Measurements from ENCODE around the gene RAPGEF4. TPM values are rescaled to one million over a fixed set of nuclear protein-coding genes. Genes with fewer than 3 reads are reported as not detected.
"Not testable (repeated sequence)": the region's sequence is repeated elsewhere in the genome, so short reads cannot be mapped to it uniquely, and the experiment has no call there.

Gene RAPGEF4
- total RNA-seq, 8 experiments from 2014 or later = 0.51 to 19.3 (median 7.4) TPM

- peak overlapping the region; percentile 52 to 99 (median 94) for H3K4me3 ChIP-seq
- H3K27ac ChIP-seq = no peak overlapping the region
- H3K4me1 ChIP-seq (replicated peaks in 1 of 2) = peaks cover 0 to 7% of the 10 kb centered on the region in 2 donors
- 0 to 86% (median 54%) methylated on average over 1 to 7 of the region's 24 CpGs; no CpG with 5 or more reads in 5 of the 10 experiments for WGBS, 10 experiments
- peak in 5 of 8 experiments; percentile 39 to 64 (median 57) for ATAC-seq (replicated peaks in 6 of 8)
- in situ Hi-C loops (cut with MboI; ENCODE audit: low pct_unique_long_range_greater_than_20kb in 2 of 9, low sequenced_read_pairs in 9 of 9, unreplicated experiment in 9 of 9) = no loop called here
These were observed 699 bp upstream of the RAPGEF4 start for GRCh38 chr2:172734711-172735581.

- peak in 5 of 8 experiments; percentile 7 to 28 (median 10) for ATAC-seq (replicated peaks in 6 of 8)
- in situ Hi-C loops (cut with MboI; ENCODE audit: low pct_unique_long_range_greater_than_20kb in 2 of 9, low sequenced_read_pairs in 9 of 9, unreplicated experiment in 9 of 9) = no loop called here
- H3K27ac ChIP-seq = no peak overlapping the region
- WGBS, 10 experiments = 21 to 71% (median 51%) methylated on average over 1 to 16 of the region's 16 CpGs
- peaks cover 0 to 14% of the 10 kb centered on the region in 2 donors for H3K4me1 ChIP-seq (replicated peaks in 1 of 2)
- H3K4me3 ChIP-seq = peak overlapping the region; percentile 52 to 99 (median 94)
These were observed 954 bp downstream of the RAPGEF4 start for GRCh38 chr2:172736424-172737174.

GRCh38 chr2:172739661-172740266 lies 4.1 kb downstream of the RAPGEF4 start:
- in situ Hi-C loops (cut with MboI; ENCODE audit: low pct_unique_long_range_greater_than_20kb in 2 of 9, low sequenced_read_pairs in 9 of 9, unreplicated experiment in 9 of 9) = no loop called here
- no peak overlapping the region for H3K4me3 ChIP-seq
- peaks cover 0 to 14% of the 10 kb centered on the region in 2 donors for H3K4me1 ChIP-seq (replicated peaks in 1 of 2)
- no peak overlapping the region for H3K27ac ChIP-seq
- ATAC-seq (replicated peaks in 6 of 8) = peak in 3 of 8 experiments; percentile 38 to 80 (median 69)
- 23 to 97% (median 80%) methylated on average over 2 to 7 of the region's 7 CpGs for WGBS, 10 experiments

- WGBS, 10 experiments = 63 to 96% (median 76%) methylated on average over 3 to 5 of the region's 5 CpGs; no CpG with 5 or more reads in 4 of the 10 experiments
- peaks cover 0 to 11% of the 10 kb centered on the region in 2 donors for H3K4me1 ChIP-seq (replicated peaks in 1 of 2)
- H3K4me3 ChIP-seq = no peak overlapping the region
- no peak overlapping the region for H3K27ac ChIP-seq
- in situ Hi-C loops (cut with MboI; ENCODE audit: low pct_unique_long_range_greater_than_20kb in 2 of 9, low sequenced_read_pairs in 9 of 9, unreplicated experiment in 9 of 9) = no loop called here
- ATAC-seq (replicated peaks in 6 of 8) = peak in 1 of 8 experiments; percentile 29
These were observed 5.2 kb downstream of the RAPGEF4 start for GRCh38 chr2:172740856-172741255.

- ATAC-seq (replicated peaks in 6 of 8) = peak in 2 of 8 experiments; percentile 19 to 73
- in situ Hi-C loops (cut with MboI; ENCODE audit: low pct_unique_long_range_greater_than_20kb in 2 of 9, low sequenced_read_pairs in 9 of 9, unreplicated experiment in 9 of 9) = no loop called here
- H3K4me3 ChIP-seq = no peak overlapping the region
- peaks cover 0 to 7% of the 10 kb centered on the region in 2 donors for H3K4me1 ChIP-seq (replicated peaks in 1 of 2)
- 11 to 73% (median 51%) methylated on average over 2 to 9 of the region's 9 CpGs for WGBS, 10 experiments
- H3K27ac ChIP-seq = no peak overlapping the region
These were observed 7.4 kb downstream of the RAPGEF4 start for GRCh38 chr2:172742931-172743540.

GRCh38 chr2:172743898-172744297 lies 8.3 kb downstream of the RAPGEF4 start:
- Histone ChIP-seq H3K27ac (no peak overlapping the region), H3K4me3 (no peak overlapping the region), H3K4me1 (replicated peaks in 1 of 2) (peaks cover 0 to 7% of the 10 kb centered on the region in 2 donors)
- in situ Hi-C loops (cut with MboI; ENCODE audit: low pct_unique_long_range_greater_than_20kb in 2 of 9, low sequenced_read_pairs in 9 of 9, unreplicated experiment in 9 of 9) = no loop called here
- no peak for ATAC-seq (replicated peaks in 6 of 8)
- WGBS, 10 experiments = 0 to 100% (median 67%) methylated on average over 1 of the region's 1 CpG; no CpG with 5 or more reads in 3 of the 10 experiments

GRCh38 chr2:172745636-172746035 lies 10.0 kb downstream of the RAPGEF4 start:
- peaks cover 0 to 4% of the 10 kb centered on the region in 2 donors for H3K4me1 ChIP-seq (replicated peaks in 1 of 2)
- in situ Hi-C loops (cut with MboI; ENCODE audit: low pct_unique_long_range_greater_than_20kb in 2 of 9, low sequenced_read_pairs in 9 of 9, unreplicated experiment in 9 of 9) = no loop called here
- H3K27ac ChIP-seq = no peak overlapping the region
- no peak overlapping the region for H3K4me3 ChIP-seq
- WGBS, 10 experiments = 50 to 100% (median 100%) methylated on average over 1 of the region's 1 CpG; no CpG with 5 or more reads in 3 of the 10 experiments
- ATAC-seq (replicated peaks in 6 of 8) = no peak

- ATAC-seq (replicated peaks in 6 of 8); H3K4me3 ChIP-seq; in situ Hi-C loops (cut with MboI; ENCODE audit: low pct_unique_long_range_greater_than_20kb in 2 of 9, low sequenced_read_pairs in 9 of 9, unreplicated experiment in 9 of 9); H3K4me1 ChIP-seq (replicated peaks in 1 of 2); H3K27ac ChIP-seq: not testable (repeated sequence)
- 0 to 100% (median 92%) methylated on average over 1 to 2 of the region's 2 CpGs; no CpG with 5 or more reads in 1 of the 10 experiments for WGBS, 10 experiments
These were observed 12.9 kb downstream of the RAPGEF4 start for GRCh38 chr2:172748543-172748942.

- peak in 3 of 8 experiments; percentile 56 to 89 (median 80) for ATAC-seq (replicated peaks in 6 of 8)
- Histone ChIP-seq H3K27ac (no peak overlapping the region), H3K4me3 (no peak overlapping the region), H3K4me1 (replicated peaks in 1 of 2) (no peaks in the 10 kb centered on the region)
- in situ Hi-C loops (cut with MboI; ENCODE audit: low pct_unique_long_range_greater_than_20kb in 2 of 9, low sequenced_read_pairs in 9 of 9, unreplicated experiment in 9 of 9) = no loop called here
- whole genome bisulfite sequencing, 10 experiments = 0 to 68% (median 59%) methylated on average over 1 to 6 of the region's 6 CpGs; no CpG with 5 or more reads in 3 of the 10 experiments
These were observed 13.7 kb downstream of the RAPGEF4 start for GRCh38 chr2:172749388-172749787.

GRCh38 chr2:172751564-172751963 lies 15.9 kb downstream of the RAPGEF4 start:
- Histone ChIP-seq H3K27ac (no peak overlapping the region), H3K4me3 (no peak overlapping the region), H3K4me1 (replicated peaks in 1 of 2) (no peaks in the 10 kb centered on the region)
- ATAC-seq (replicated peaks in 6 of 8) = no peak
- WGBS, 10 experiments = 0 to 50% (median 20%) methylated on average over 1 to 2 of the region's 2 CpGs; no CpG with 5 or more reads in 1 of the 10 experiments
- in situ Hi-C loops (cut with MboI; ENCODE audit: low pct_unique_long_range_greater_than_20kb in 2 of 9, low sequenced_read_pairs in 9 of 9, unreplicated experiment in 9 of 9) = no loop called here

GRCh38 chr2:172753610-172754009 lies 18.0 kb downstream of the RAPGEF4 start:
- ATAC-seq (replicated peaks in 6 of 8) = no peak
- Histone ChIP-seq H3K4me3 (no peak overlapping the region), H3K4me1 (replicated peaks in 1 of 2) (no peaks in the 10 kb centered on the region), H3K27ac (no peak overlapping the region)
- 0 to 100% (median 75%) methylated on average over 1 to 3 of the region's 3 CpGs; no CpG with 5 or more reads in 4 of the 10 experiments for WGBS, 10 experiments
- in situ Hi-C loops (cut with MboI; ENCODE audit: low pct_unique_long_range_greater_than_20kb in 2 of 9, low sequenced_read_pairs in 9 of 9, unreplicated experiment in 9 of 9) = no loop called here

- Histone ChIP-seq H3K4me1 (replicated peaks in 1 of 2) (no peaks in the 10 kb centered on the region), H3K27ac (no peak overlapping the region), H3K4me3 (no peak overlapping the region)
- 30 to 100% (median 86%) methylated on average over 1 to 2 of the region's 2 CpGs; no CpG with 5 or more reads in 2 of the 10 experiments for WGBS, 10 experiments
- ATAC-seq (replicated peaks in 6 of 8) = no peak
- in situ Hi-C loops (cut with MboI; ENCODE audit: low pct_unique_long_range_greater_than_20kb in 2 of 9, low sequenced_read_pairs in 9 of 9, unreplicated experiment in 9 of 9) = no loop called here
These were observed 23.8 kb downstream of the RAPGEF4 start for GRCh38 chr2:172759441-172759840.

All from motor neuron (in vitro differentiated cells).